GM23338 (cell line): ENCODE results near the gene PNMA8B. TPM values are rescaled to one million over a fixed set of nuclear protein-coding genes. Genes with fewer than 3 reads are reported as not detected.

Experiments used
- ATAC-seq: fragments of 200-7000 bp; cut with Tn5 transposase; 3 replicates; pipeline ENCODE4 v1.9.1; 2020
- DNase-seq: peaks from one replicate; pipeline ENCODE4 v3.0.0-alpha.2; 2015; ENCODE audit warnings: low spot score
- H2AFZ ChIP-seq: fragments of 200-600 bp; sonication (generic); 2 replicates; pipeline ENCODE4 v1.8.0; 2016; ENCODE audit warnings: antibody characterized with exemption, mild to moderate bottlenecking, moderate library complexity
- H3F3A ChIP-seq: fragments of 200-600 bp; sonication (generic); replicated peaks from 2 replicates; pipeline ENCODE4 v1.8.0; 2017; ENCODE audit warnings: antibody characterized with exemption, mixed run types, low read depth
- H3K27ac ChIP-seq: fragments of 200-600 bp; sonication (generic); 2 replicates; pipeline ENCODE4 v1.6.1; 2016; ENCODE audit warnings: low read depth
- H3K27me3 ChIP-seq: fragments of 200-600 bp; sonication (generic); 2 replicates; pipeline ENCODE4 v1.8.0; 2016; ENCODE audit warnings: mild to moderate bottlenecking, mixed run types, moderate library complexity; ENCODE audit not compliant: insufficient read depth
- H3K36me3 ChIP-seq: fragments of 200-600 bp; sonication (generic); 2 replicates; pipeline ENCODE4 v1.8.0; 2016; ENCODE audit warnings: mild to moderate bottlenecking; ENCODE audit not compliant: insufficient read depth
- H3K4me1 ChIP-seq: fragments of 200-600 bp; sonication (generic); 2 replicates; pipeline ENCODE4 v1.8.0; 2016; ENCODE audit warnings: mild to moderate bottlenecking, moderate library complexity; ENCODE audit not compliant: insufficient read depth
- H3K4me2 ChIP-seq: fragments of 200-600 bp; sonication (generic); 2 replicates; pipeline ENCODE4 v1.7.1; 2017; ENCODE audit warnings: mixed run types
- H3K4me3 ChIP-seq: fragments of 200-600 bp; sonication (generic); 2 replicates; pipeline ENCODE4 v1.6.1; 2016; ENCODE audit warnings: mixed run types
- H3K79me2 ChIP-seq: fragments of 200-600 bp; sonication (generic); replicated peaks from 2 replicates; pipeline ENCODE4 v1.8.0; 2017; ENCODE audit warnings: mild to moderate bottlenecking; ENCODE audit not compliant: insufficient read depth
- H3K9me2 ChIP-seq: fragments of 200-600 bp; sonication (generic); 2 replicates; pipeline ENCODE4 v1.8.0; 2017; ENCODE audit not compliant: insufficient read depth
- H4K20me1 ChIP-seq: fragments of 200-600 bp; sonication (generic); replicated peaks from 2 replicates; pipeline ENCODE4 v1.8.0; 2017; ENCODE audit warnings: mild to moderate bottlenecking; ENCODE audit not compliant: insufficient read depth
- H3K27ac Mint-ChIP-seq: 2 replicates; pipeline ENCODE4 v1.8.0; 2020; ENCODE audit warnings: inconsistent platforms, mild to moderate bottlenecking, moderate library complexity, mixed read lengths
- H3K27me3 Mint-ChIP-seq: 3 replicates; pipeline ENCODE4 v1.8.0; 2022; ENCODE audit warnings: low read depth, mild to moderate bottlenecking, moderate library complexity, mixed read lengths, inconsistent platforms; ENCODE audit not compliant: insufficient read depth, poor library complexity
- H3K36me3 Mint-ChIP-seq: 3 replicates; pipeline ENCODE4 v1.8.0; 2021; ENCODE audit warnings: low read depth, mild to moderate bottlenecking, inconsistent platforms, moderate library complexity, mixed read lengths
- H3K4me1 Mint-ChIP-seq: 3 replicates; pipeline ENCODE4 v1.8.0; 2020; ENCODE audit warnings: mild to moderate bottlenecking, inconsistent platforms, mixed read lengths
- H3K4me3 Mint-ChIP-seq: 3 replicates; pipeline ENCODE4 v1.8.0; 2021; ENCODE audit warnings: moderate library complexity, mild to moderate bottlenecking, inconsistent platforms, mixed read lengths
- H3K9me3 Mint-ChIP-seq: 3 replicates; pipeline ENCODE4 v1.8.0; 2020; ENCODE audit warnings: moderate library complexity, mild to moderate bottlenecking, inconsistent platforms, mixed read lengths
- CREB1 ChIP-seq: fragments of 250-450 bp; sonication (Bioruptor Pico); IDR thresholded peaks from 2 replicates; pipeline ENCODE4 v1.5.0; 2020; ENCODE audit warnings: low read depth, mild to moderate bottlenecking, moderate library complexity
- ETS1 ChIP-seq: IDR thresholded peaks from 2 replicates; pipeline ENCODE4 v1.6.1; 2016; ENCODE audit warnings: antibody characterized with exemption
- EZH2 ChIP-seq: fragments of 200-600 bp; sonication (generic); IDR thresholded peaks from one replicate; pipeline ENCODE4 v1.8.0; 2017; ENCODE audit warnings: antibody characterized with exemption, mild to moderate bottlenecking, low read depth; ENCODE audit not compliant: unreplicated experiment
- EZH2phosphoT487 ChIP-seq: fragments of 200-600 bp; sonication (generic); IDR thresholded peaks from one replicate; pipeline ENCODE4 v1.8.1; 2018; ENCODE audit warnings: antibody characterized with exemption; ENCODE audit not compliant: unreplicated experiment
- JUNB ChIP-seq: IDR thresholded peaks from one replicate; pipeline ENCODE4 v1.6.1; 2016; ENCODE audit warnings: antibody characterized with exemption; ENCODE audit not compliant: unreplicated experiment
- NANOG ChIP-seq: IDR thresholded peaks from 2 replicates; pipeline ENCODE4 v1.6.1; 2016; ENCODE audit warnings: antibody characterized with exemption, borderline replicate concordance
- POLR2AphosphoS5 ChIP-seq: IDR thresholded peaks from 2 replicates; pipeline ENCODE4 v1.6.1; 2016; ENCODE audit warnings: antibody characterized with exemption, low read depth
- STAT1 ChIP-seq: IDR thresholded peaks from one replicate; pipeline ENCODE4 v1.6.1; 2016; ENCODE audit warnings: antibody characterized with exemption; ENCODE audit not compliant: unreplicated experiment
- ZNF114 ChIP-seq: fragments of 250-450 bp; sonication (Bioruptor Pico); IDR thresholded peaks from 2 replicates; pipeline ENCODE4 v1.5.0; 2020; ENCODE audit warnings: mild to moderate bottlenecking, moderate library complexity
- ZNF331 ChIP-seq: fragments of 250-450 bp; sonication (Bioruptor Pico); IDR thresholded peaks from 2 replicates; pipeline ENCODE4 v1.5.0; 2020; ENCODE audit warnings: low read depth, mild to moderate bottlenecking, moderate library complexity
- polyA plus RNA-seq: library from polyadenylated mRNA; unstranded; fragments of >200 nt; fragmentation: Nextera tagmentation; extraction: Ambion mirVana; gene quantifications from 2 replicates; pipeline ENCODE4 v1.2.1, GENCODE V29; 2016
- total RNA-seq: library from RNA; depleted of rRNA; stranded (reverse); fragments of >200 nt; shearing (Covaris generic); gene quantifications from 2 replicates; pipeline ENCODE4 v1.2.3, GENCODE V29; 2014
- TF ChIP-seq, protein P1 (sequence below), 2 experiments: fragments of 200-600 bp in 1 of 2; sonication (generic) in 1 of 2; conservative IDR thresholded peaks; 2 replicates each; pipeline versions ENCODE4 v1.5.1 to v1.6.1; 2016 to 2017; ENCODE audit warnings: antibody characterized with exemption in 2 of 2, low read depth in 2 of 2, mild to moderate bottlenecking in 2 of 2, moderate library complexity in 1 of 2
- TF ChIP-seq, protein P2 (sequence below): fragments of 250-450 bp; sonication (Bioruptor Pico); IDR thresholded peaks from 2 replicates; pipeline ENCODE4 v1.5.0; 2020; ENCODE audit warnings: mild to moderate bottlenecking, moderate library complexity
- TF ChIP-seq, protein P3 (sequence below): IDR thresholded peaks from one replicate; pipeline ENCODE4 v1.6.1; 2018; ENCODE audit warnings: antibody characterized with exemption; ENCODE audit not compliant: unreplicated experiment

The PNMA8B gene
- total and polyA plus RNA-seq, 2 experiments from 2014 or later: 0.44 to 1.7 TPM

DNA sequence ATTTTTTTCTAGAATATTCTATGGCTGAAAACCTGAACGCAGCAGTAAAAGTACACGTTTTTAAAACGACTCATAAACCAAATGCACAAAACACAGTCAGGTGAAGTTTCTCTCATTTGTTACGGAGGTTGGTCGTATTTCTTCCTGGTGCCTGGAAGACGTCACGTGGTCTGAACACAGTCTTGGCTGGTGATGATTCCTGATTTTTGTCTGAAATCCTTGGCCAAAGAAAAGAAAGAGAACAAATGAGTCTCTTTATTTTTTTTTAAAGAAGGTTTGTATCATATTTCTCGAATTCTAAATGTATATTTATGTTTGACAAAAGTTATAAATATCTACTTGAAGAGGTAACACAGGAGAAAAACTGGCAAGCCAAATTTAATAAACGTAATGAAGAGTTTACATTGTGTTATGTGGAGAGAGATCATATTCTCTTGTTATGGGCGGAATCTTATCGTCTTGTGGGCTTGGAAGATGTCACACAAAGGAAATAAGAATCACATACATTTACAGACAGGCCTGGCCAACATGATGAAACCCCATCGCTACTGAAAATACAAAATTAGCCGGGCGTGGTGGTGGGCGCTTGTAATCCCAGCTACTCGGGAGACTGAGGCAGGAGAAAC, 14.3 kb downstream of the PNMA8B start (continued):
- no peak for TF ChIP-seq ZNF114

DNA sequence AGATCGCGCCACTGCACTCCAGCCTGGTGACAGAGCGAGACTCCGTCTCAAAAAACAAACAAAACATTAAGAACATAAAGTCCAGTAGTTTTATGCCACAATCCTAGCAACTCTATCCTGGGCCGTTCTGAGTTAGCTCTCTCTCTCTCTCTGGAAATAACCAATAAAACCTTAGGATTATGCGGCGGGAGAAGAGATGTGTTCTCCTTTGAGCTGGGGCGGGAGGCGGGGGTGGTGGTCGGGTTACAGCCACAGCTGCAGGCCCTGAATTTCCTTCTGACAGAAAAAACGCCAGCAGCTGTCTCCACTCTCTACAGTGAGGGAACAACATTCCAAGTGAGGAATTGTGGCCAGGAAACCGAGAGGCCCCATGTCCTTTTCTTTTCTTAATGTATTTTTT, 15.3 kb downstream of the PNMA8B start:
- no peak overlapping the region for H3K4me3 Mint-ChIP-seq
- no peaks in the 10 kb centered on the region for H3K36me3 Mint-ChIP-seq
- H3K27me3 Mint-ChIP-seq: peaks cover 8% of the 10 kb centered on the region
- DNase-seq: peak; percentile 71
- Histone ChIP-seq H3K4me2 (peak overlapping the region; percentile 72), H4K20me1 (no peaks in the 10 kb centered on the region), H3K4me1 (peaks cover 14% of the 10 kb centered on the region), H3K9me2 (no peaks in the 10 kb centered on the region), H2AFZ (no peak overlapping the region), H3K79me2 (no peaks in the 10 kb centered on the region), H3K27me3 (no peaks in the 10 kb centered on the region), H3K36me3 (no peaks in the 10 kb centered on the region), H3K4me3 (no peak overlapping the region), H3F3A (no peaks in the 10 kb centered on the region), H3K27ac (peak overlapping the region; percentile 82; the same call in 1 of the 2 replicates)
- H3K9me3 Mint-ChIP-seq: no peaks in the 10 kb centered on the region
- TF ChIP-seq, protein P1, sequence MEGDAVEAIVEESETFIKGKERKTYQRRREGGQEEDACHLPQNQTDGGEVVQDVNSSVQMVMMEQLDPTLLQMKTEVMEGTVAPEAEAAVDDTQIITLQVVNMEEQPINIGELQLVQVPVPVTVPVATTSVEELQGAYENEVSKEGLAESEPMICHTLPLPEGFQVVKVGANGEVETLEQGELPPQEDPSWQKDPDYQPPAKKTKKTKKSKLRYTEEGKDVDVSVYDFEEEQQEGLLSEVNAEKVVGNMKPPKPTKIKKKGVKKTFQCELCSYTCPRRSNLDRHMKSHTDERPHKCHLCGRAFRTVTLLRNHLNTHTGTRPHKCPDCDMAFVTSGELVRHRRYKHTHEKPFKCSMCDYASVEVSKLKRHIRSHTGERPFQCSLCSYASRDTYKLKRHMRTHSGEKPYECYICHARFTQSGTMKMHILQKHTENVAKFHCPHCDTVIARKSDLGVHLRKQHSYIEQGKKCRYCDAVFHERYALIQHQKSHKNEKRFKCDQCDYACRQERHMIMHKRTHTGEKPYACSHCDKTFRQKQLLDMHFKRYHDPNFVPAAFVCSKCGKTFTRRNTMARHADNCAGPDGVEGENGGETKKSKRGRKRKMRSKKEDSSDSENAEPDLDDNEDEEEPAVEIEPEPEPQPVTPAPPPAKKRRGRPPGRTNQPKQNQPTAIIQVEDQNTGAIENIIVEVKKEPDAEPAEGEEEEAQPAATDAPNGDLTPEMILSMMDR (conservative IDR thresholded peaks at IDR 0.05; ENCODE audit: low read depth in 2 of 2): no peak
- TF ChIP-seq ETS1: no peak
- no peak for TF ChIP-seq NANOG
- no peak for TF ChIP-seq EZH2
- TF ChIP-seq, protein P2, sequence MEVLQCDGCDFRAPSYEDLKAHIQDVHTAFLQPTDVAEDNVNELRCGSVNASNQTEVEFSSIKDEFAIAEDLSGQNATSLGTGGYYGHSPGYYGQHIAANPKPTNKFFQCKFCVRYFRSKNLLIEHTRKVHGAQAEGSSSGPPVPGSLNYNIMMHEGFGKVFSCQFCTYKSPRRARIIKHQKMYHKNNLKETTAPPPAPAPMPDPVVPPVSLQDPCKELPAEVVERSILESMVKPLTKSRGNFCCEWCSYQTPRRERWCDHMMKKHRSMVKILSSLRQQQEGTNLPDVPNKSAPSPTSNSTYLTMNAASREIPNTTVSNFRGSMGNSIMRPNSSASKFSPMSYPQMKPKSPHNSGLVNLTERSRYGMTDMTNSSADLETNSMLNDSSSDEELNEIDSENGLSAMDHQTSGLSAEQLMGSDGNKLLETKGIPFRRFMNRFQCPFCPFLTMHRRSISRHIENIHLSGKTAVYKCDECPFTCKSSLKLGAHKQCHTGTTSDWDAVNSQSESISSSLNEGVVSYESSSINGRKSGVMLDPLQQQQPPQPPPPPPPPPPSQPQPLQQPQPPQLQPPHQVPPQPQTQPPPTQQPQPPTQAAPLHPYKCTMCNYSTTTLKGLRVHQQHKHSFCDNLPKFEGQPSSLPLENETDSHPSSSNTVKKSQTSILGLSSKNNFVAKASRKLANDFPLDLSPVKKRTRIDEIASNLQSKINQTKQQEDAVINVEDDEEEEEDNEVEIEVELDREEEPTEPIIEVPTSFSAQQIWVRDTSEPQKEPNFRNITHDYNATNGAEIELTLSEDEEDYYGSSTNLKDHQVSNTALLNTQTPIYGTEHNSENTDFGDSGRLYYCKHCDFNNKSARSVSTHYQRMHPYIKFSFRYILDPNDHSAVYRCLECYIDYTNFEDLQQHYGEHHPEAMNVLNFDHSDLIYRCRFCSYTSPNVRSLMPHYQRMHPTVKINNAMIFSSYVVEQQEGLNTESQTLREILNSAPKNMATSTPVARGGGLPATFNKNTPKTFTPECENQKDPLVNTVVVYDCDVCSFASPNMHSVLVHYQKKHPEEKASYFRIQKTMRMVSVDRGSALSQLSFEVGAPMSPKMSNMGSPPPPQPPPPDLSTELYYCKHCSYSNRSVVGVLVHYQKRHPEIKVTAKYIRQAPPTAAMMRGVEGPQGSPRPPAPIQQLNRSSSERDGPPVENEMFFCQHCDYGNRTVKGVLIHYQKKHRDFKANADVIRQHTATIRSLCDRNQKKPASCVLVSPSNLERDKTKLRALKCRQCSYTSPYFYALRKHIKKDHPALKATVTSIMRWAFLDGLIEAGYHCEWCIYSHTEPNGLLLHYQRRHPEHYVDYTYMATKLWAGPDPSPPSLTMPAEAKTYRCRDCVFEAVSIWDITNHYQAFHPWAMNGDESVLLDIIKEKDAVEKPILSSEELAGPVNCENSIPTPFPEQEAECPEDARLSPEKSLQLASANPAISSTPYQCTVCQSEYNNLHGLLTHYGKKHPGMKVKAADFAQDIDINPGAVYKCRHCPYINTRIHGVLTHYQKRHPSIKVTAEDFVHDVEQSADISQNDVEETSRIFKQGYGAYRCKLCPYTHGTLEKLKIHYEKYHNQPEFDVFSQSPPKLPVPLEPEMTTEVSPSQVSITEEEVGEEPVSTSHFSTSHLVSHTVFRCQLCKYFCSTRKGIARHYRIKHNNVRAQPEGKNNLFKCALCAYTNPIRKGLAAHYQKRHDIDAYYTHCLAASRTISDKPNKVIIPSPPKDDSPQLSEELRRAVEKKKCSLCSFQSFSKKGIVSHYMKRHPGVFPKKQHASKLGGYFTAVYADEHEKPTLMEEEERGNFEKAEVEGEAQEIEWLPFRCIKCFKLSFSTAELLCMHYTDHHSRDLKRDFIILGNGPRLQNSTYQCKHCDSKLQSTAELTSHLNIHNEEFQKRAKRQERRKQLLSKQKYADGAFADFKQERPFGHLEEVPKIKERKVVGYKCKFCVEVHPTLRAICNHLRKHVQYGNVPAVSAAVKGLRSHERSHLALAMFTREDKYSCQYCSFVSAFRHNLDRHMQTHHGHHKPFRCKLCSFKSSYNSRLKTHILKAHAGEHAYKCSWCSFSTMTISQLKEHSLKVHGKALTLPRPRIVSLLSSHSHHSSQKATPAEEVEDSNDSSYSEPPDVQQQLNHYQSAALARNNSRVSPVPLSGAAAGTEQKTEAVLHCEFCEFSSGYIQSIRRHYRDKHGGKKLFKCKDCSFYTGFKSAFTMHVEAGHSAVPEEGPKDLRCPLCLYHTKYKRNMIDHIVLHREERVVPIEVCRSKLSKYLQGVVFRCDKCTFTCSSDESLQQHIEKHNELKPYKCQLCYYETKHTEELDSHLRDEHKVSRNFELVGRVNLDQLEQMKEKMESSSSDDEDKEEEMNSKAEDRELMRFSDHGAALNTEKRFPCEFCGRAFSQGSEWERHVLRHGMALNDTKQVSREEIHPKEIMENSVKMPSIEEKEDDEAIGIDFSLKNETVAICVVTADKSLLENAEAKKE (CRISPR knock-in tag): no peak
- TF ChIP-seq CREB1: no peak
- no peak for TF ChIP-seq STAT1
- TF ChIP-seq JUNB: no peak
- TF ChIP-seq ZNF331 (CRISPR knock-in tag): no peak
- no peak for TF ChIP-seq POLR2AphosphoS5
- no peak for TF ChIP-seq EZH2phosphoT487
- no peak for TF ChIP-seq ZNF114
- TF ChIP-seq, protein P3, sequence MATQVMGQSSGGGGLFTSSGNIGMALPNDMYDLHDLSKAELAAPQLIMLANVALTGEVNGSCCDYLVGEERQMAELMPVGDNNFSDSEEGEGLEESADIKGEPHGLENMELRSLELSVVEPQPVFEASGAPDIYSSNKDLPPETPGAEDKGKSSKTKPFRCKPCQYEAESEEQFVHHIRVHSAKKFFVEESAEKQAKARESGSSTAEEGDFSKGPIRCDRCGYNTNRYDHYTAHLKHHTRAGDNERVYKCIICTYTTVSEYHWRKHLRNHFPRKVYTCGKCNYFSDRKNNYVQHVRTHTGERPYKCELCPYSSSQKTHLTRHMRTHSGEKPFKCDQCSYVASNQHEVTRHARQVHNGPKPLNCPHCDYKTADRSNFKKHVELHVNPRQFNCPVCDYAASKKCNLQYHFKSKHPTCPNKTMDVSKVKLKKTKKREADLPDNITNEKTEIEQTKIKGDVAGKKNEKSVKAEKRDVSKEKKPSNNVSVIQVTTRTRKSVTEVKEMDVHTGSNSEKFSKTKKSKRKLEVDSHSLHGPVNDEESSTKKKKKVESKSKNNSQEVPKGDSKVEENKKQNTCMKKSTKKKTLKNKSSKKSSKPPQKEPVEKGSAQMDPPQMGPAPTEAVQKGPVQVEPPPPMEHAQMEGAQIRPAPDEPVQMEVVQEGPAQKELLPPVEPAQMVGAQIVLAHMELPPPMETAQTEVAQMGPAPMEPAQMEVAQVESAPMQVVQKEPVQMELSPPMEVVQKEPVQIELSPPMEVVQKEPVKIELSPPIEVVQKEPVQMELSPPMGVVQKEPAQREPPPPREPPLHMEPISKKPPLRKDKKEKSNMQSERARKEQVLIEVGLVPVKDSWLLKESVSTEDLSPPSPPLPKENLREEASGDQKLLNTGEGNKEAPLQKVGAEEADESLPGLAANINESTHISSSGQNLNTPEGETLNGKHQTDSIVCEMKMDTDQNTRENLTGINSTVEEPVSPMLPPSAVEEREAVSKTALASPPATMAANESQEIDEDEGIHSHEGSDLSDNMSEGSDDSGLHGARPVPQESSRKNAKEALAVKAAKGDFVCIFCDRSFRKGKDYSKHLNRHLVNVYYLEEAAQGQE: no peak
- H3K4me1 Mint-ChIP-seq: peaks cover 21% of the 10 kb centered on the region
- peak; percentile 85 for ATAC-seq
- H3K27ac Mint-ChIP-seq: peak overlapping the region; percentile 72; the same call in 1 of the 2 replicates
